Ovary (tissue), 9 donors: ENCODE data around the gene EFCAB6. TPM values are rescaled to one million over a fixed set of nuclear protein-coding genes. Genes with fewer than 3 reads are reported as not detected.

Experiments
- DNase-seq, 5 donors: peaks; one replicate each; pipeline ENCODE4 v3.0.0-alpha.2; 2019 to 2020
- H3K27ac ChIP-seq, 2 donors: fragments of 200-600 bp; one replicate each; pipeline versions ENCODE4 v1.5.1 to v1.8.0; 2019 to 2022
- H3K27me3 ChIP-seq: fragments of 200-600 bp; one replicate; pipeline ENCODE4 v1.8.0; 2022
- H3K36me3 ChIP-seq: fragments of 200-600 bp; sonication (generic); one replicate; pipeline ENCODE4 v1.5.1; 2019
- H3K4me1 ChIP-seq: one replicate; pipeline ENCODE4 v1.8.1; 2013; ENCODE audit warnings: mild to moderate bottlenecking, moderate library complexity; ENCODE audit not compliant: insufficient read depth
- H3K4me3 ChIP-seq: fragments of 200-600 bp; sonication (generic); one replicate; pipeline ENCODE4 v1.5.1; 2017
- H3K9me3 ChIP-seq, 2 donors: fragments of 200-600 bp in 1 of 2; sonication (generic) in 1 of 2; one replicate each; pipeline versions ENCODE4 v1.5.1 to v1.8.1; 2013 to 2019; ENCODE audit warnings: mild to moderate bottlenecking in 1 of 2, moderate library complexity in 1 of 2
- EP300 ChIP-seq: sonication (generic); formaldehyde crosslinking; IDR thresholded peaks from one replicate; pipeline ENCODE4 v1.6.1; 2017; ENCODE audit warnings: antibody characterized with exemption
- POLR2A ChIP-seq: fragments of 450-650 bp; IDR thresholded peaks from one replicate; pipeline ENCODE4 v1.6.1; 2017; ENCODE audit warnings: antibody characterized with exemption, mild to moderate bottlenecking, moderate library complexity
- WGBS, 3 donors: extraction: QIAGEN DNeasy Blood & Tissue Kit in 1 of 3; methylation state at CpG; one replicate each; pipeline versions ENCODE4 v1.1.5 to v1.1.7; 2013 to 2017; 5-methylcytosine and 5-hydroxymethylcytosine counted together
- intact Hi-C, 4 donors: fragments of 100-400 bp; cut with DNase I; formaldehyde crosslinking; loops; one replicate each; pipeline versions ENCODE4 v1.11.0 to v1.15.1; 2022 to 2023
- polyA plus RNA-seq, 2 donors: library from polyadenylated mRNA; stranded (reverse); fragments of 200-250 nt in 1 of 2; fragments of 350-450 nt in 1 of 2; fragmentation: Illumina TruSeq in 1 of 2; extraction: RNeasy Lipid Tissue Mini Kit (QIAGEN cat#74804) in 1 of 2; gene quantifications; one replicate each; pipeline ENCODE4 v1.2.3, GENCODE V29; 2013 to 2014
- total RNA-seq, 7 donors: library from RNA; depleted of rRNA in 2 of 7; stranded (reverse); fragments of >200 nt in 2 of 7; fragmentation: NEBNext Ultra II Directional in 3 of 7; extraction: Animal tissue kit (Norgen Biotek cat#: 25700) in 3 of 7; gene quantifications; one replicate each; pipeline versions ENCODE4 v1.1.0 to v1.2.4, GENCODE V29; 2016 to 2023
- TF ChIP-seq, protein P1 (sequence below), 3 donors: fragments of 450-650 bp in 2 of 3; fragments of 200-600 bp in 1 of 3; IDR thresholded peaks; one replicate each; pipeline versions ENCODE4 v1.5.1 to v1.8.0; 2016 to 2022; ENCODE audit warnings: antibody characterized with exemption in 3 of 3, mild to moderate bottlenecking in 1 of 3
- donor health status: DM: no; HTN: no; CAD: no; lungs with moderate emphysema.
- donor health status: DM: no; HTN: no; CAD: no.
- donor health status: Bipolar disorder and iron deficiency.
- donor health status: DM: yes; HTN: yes; CAD: no.
- donor health status: DM: no; HTN: no; CAD: no.
- donor health status: DM: yes; HTN: yes; CAD: no.

The EFCAB6 gene
- total and polyA plus RNA-seq, 9 donors, result 1.00 to 17.5 (median 6.7) TPM

DNA sequence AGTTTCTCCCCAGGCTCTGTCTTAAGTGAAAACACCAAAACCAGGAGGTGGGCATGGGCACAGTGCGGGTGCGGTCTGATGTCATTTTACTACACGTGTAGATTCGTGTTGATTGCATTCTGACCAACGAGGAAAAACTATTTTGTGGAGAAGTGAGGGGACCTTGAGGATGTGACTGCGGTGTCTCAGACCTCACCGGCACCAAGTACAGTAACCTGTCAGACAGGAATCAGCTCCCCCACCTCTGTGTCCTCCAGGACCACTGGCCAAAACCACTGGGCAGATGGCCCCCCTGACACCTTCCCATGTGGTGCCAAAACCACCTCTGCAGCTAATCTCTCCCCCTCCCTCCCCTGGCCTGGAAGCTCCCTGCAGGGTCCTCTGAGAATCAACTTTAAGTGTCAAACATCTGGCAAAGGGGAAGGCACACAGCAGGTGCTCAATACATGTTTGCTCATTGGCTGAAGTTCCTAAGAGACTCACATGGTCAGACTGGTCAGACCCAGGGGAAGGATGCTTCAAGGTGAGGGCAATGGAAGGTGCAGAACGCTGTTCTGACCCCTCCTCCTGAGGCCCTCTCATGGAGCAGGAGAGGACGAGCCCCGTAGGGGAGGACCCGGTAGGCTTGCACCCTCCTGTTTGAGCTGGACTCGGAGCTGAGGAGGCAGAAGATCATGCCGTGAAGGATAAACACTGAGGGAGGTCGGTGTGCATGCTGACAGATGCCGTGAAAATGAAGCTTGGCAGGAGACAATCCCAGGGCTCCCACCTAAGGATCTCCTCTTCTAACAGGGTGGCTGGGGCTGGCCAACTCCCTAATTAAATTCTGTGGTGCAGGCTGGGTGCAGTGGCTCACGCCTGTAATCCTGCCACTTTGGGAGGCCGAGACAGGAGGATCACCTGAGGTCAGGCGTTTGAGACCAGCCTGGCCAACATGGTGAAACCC, 270.4 kb downstream of the EFCAB6 start:
- Histone ChIP-seq H3K36me3 (no peaks in the 10 kb centered on the region), H3K4me3 (no peak overlapping the region), H3K27ac (no peak overlapping the region), H3K27me3 (no peaks in the 10 kb centered on the region), H3K4me1 (no peaks in the 10 kb centered on the region), H3K9me3 (peaks cover 0 to 5% of the 10 kb centered on the region in 2 donors)
- WGBS, 3 donors, result 85 to 89% (median 87%) methylated on average over 18 of the region's 18 CpGs
- no peak for DNase-seq
- TF ChIP-seq POLR2A, result no peak
- TF ChIP-seq, protein P1, sequence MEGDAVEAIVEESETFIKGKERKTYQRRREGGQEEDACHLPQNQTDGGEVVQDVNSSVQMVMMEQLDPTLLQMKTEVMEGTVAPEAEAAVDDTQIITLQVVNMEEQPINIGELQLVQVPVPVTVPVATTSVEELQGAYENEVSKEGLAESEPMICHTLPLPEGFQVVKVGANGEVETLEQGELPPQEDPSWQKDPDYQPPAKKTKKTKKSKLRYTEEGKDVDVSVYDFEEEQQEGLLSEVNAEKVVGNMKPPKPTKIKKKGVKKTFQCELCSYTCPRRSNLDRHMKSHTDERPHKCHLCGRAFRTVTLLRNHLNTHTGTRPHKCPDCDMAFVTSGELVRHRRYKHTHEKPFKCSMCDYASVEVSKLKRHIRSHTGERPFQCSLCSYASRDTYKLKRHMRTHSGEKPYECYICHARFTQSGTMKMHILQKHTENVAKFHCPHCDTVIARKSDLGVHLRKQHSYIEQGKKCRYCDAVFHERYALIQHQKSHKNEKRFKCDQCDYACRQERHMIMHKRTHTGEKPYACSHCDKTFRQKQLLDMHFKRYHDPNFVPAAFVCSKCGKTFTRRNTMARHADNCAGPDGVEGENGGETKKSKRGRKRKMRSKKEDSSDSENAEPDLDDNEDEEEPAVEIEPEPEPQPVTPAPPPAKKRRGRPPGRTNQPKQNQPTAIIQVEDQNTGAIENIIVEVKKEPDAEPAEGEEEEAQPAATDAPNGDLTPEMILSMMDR (IDR thresholded peaks at IDR 0.05), result no peak
- TF ChIP-seq EP300, result no peak
- intact Hi-C loops, result no loop called here

DNA sequence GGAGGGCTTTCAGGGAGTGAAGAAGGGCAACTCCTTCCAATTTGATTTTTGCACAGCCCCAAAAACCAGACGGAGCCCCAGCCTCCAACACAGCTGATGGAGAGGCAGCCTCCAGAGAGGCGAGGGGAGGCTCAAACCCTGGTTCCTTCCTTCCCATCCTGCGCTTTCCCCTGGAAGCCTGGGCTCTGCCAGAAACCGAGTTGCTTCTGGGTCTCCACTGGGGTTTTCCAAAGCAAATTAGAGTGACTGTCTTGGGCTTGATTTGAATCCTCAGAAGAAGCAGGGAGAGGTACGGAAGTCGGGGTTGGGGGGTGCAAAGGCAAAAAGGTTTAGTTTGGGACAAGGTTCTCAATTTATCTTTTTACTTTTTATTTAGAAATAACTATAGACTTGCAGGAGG, 271.1 kb downstream of the EFCAB6 start:
- no peak for DNase-seq
- H3K9me3 ChIP-seq, result peaks cover 0 to 5% of the 10 kb centered on the region in 2 donors
- no peak overlapping the region for H3K27ac ChIP-seq
- H3K27me3 ChIP-seq, result no peaks in the 10 kb centered on the region
- WGBS, 3 donors, result 90 to 93% (median 93%) methylated on average over 6 of the region's 6 CpGs
- H3K4me1 ChIP-seq, result no peaks in the 10 kb centered on the region
- TF ChIP-seq, protein P1 (IDR thresholded peaks at IDR 0.05), result no peak
- no peak for TF ChIP-seq POLR2A
- TF ChIP-seq EP300, result no peak
- no peak overlapping the region for H3K4me3 ChIP-seq
- H3K36me3 ChIP-seq, result no peaks in the 10 kb centered on the region
- intact Hi-C loops, result no loop called here

DNA sequence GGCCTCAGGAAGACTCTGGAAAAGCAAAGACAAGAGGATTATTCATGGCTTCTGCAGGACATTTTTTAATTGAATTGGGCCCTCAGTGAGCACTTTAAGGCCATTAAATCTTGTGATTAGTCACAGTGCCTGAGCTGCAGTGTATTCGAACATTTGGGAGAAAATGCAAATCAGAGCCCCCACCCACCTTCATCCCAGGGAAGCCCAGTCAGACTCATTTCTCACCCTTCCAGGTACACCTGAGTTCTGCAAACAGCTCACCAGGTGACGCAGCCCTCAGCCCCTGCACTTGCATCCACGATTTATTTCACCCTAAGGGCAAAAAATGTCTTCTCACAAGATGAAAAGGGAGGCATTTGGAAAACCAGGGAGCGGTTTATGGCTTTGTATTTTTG, 271.6 kb downstream of the EFCAB6 start:
- TF ChIP-seq POLR2A (no peak), EP300 (no peak)
- TF ChIP-seq, protein P1 (IDR thresholded peaks at IDR 0.05), result no peak
- intact Hi-C loops, result no loop called here
- Histone ChIP-seq H3K27ac (no peak overlapping the region), H3K36me3 (no peaks in the 10 kb centered on the region), H3K4me1 (peaks cover 1% of the 10 kb centered on the region), H3K4me3 (no peak overlapping the region), H3K27me3 (no peaks in the 10 kb centered on the region), H3K9me3 (peaks cover 0 to 5% of the 10 kb centered on the region in 2 donors)
- DNase-seq, result no peak
- WGBS, 3 donors, result 77 to 88% (median 78%) methylated on average over 4 of the region's 4 CpGs

DNA sequence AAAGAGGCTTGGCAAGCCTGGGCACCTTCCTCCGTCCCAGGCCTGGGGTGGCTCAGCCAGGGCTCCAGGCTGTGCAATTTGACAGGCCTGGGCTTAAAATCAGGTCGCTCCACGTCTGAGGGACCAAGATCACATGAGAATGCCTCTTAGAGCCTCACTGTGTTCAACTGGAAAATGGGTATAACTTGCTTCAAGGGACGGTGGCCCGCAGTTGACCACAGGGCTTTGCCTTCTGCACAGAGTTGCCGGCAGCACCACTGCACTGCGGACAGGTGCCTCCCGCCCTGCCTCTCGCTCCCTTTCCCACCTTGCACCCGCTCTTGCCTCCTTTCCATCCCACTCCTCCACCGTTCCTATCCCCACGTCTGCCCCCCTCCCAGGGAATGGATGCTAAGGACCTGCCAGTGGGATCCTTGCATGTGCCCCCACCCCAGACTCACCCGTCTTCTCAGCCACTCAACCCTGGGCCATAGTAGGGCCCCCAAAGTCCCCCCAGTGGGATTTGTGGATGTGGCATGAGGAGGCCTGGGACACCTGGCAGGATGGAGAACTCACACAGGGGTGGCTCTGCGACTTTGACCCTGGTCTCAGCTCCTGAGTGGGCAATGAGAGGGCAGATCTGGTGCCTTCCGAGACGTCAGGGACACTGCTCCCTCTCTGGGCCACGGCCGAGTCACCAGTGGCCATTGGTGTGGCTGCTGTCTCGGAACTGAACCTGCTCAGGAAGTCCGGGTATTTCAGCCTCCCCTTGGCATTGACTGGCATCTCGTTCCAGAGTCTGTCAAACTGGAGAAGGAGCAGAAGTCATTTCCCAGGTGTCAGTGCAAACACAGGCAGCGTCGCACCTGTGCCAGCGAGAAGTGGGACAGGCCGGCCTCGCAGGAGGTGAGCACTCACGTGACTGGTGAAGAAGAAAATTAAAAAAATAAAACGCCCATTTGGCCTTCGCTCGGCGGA, 272.3 kb downstream of the EFCAB6 start:
- H3K4me1 ChIP-seq, result peaks cover 1% of the 10 kb centered on the region
- DNase-seq, result no peak

More for the DNA sequence above, 272.3 kb downstream of the EFCAB6 start:
- intact Hi-C loops, result no loop called here
- WGBS, 3 donors, result 91 to 92% (median 92%) methylated on average over 31 of the region's 31 CpGs
- H3K4me3 ChIP-seq, result no peak overlapping the region
- TF ChIP-seq POLR2A (no peak), EP300 (no peak)
- TF ChIP-seq, protein P1 (IDR thresholded peaks at IDR 0.05), result no peak
- no peaks in the 10 kb centered on the region for H3K27me3 ChIP-seq
- peaks cover 0 to 5% of the 10 kb centered on the region in 2 donors for H3K9me3 ChIP-seq
- no peak overlapping the region for H3K27ac ChIP-seq
- H3K36me3 ChIP-seq, result no peaks in the 10 kb centered on the region
